NK-92 (cell line): ENCODE results near the gene TCP11.

Experiments used
- DNase-seq: peaks from one replicate; lab custom pipeline; 2025; ENCODE audit not compliant: unreplicated experiment; lab: John Stamatoyannopoulos, UW

Gene TCP11

GRCh38 chr6:35173427-35174087 lies 32.4 kb upstream of the TCP11 start:
- no peak for DNase-seq

- no peak for DNase-seq
These were observed 31.9 kb upstream of the TCP11 start for GRCh38 chr6:35173044-35173426.

GRCh38 chr6:35170891-35171290 lies 29.8 kb upstream of the TCP11 start:
- DNase-seq: no peak

- DNase-seq: no peak
These were observed 29.0 kb upstream of the TCP11 start for GRCh38 chr6:35170166-35170565.

- DNase-seq: no peak
These were observed 27.3 kb upstream of the TCP11 start for GRCh38 chr6:35168461-35168861.

- DNase-seq: no peak
These were observed 26.4 kb upstream of the TCP11 start for GRCh38 chr6:35167505-35167904.

- DNase-seq: no peak
These were observed 25.4 kb upstream of the TCP11 start for GRCh38 chr6:35166520-35166919.

- DNase-seq: no peak
These were observed 25.0 kb upstream of the TCP11 start for GRCh38 chr6:35166116-35166515.

- no peak for DNase-seq
These were observed 24.5 kb upstream of the TCP11 start for GRCh38 chr6:35165630-35166071.

- no peak for DNase-seq
These were observed 23.7 kb upstream of the TCP11 start for GRCh38 chr6:35164868-35165267.

- no peak for DNase-seq
These were observed 23.1 kb upstream of the TCP11 start for GRCh38 chr6:35164277-35164676.

- DNase-seq: no peak
These were observed 22.7 kb upstream of the TCP11 start for GRCh38 chr6:35163836-35164235.

- no peak for DNase-seq
These were observed 20.9 kb upstream of the TCP11 start for GRCh38 chr6:35161776-35162607.

GRCh38 chr6:35161266-35161665 lies 20.1 kb upstream of the TCP11 start:
- no peak for DNase-seq

- no peak for DNase-seq
These were observed 19.5 kb upstream of the TCP11 start for GRCh38 chr6:35160642-35161041.

- DNase-seq: no peak
These were observed 17.4 kb upstream of the TCP11 start for GRCh38 chr6:35158520-35158919.

GRCh38 chr6:35154947-35155346 lies 13.8 kb upstream of the TCP11 start:
- DNase-seq: no peak

- no peak for DNase-seq
These were observed 13.1 kb upstream of the TCP11 start for GRCh38 chr6:35154262-35154661.

GRCh38 chr6:35152067-35152707 lies 11.0 kb upstream of the TCP11 start:
- no peak for DNase-seq

- no peak for DNase-seq
These were observed 10.3 kb upstream of the TCP11 start for GRCh38 chr6:35151466-35151865.

- no peak for DNase-seq
These were observed 8.9 kb upstream of the TCP11 start for GRCh38 chr6:35149891-35150566.
